Stomach (tissue), 4 donors: Measurements from ENCODE around the gene PLPP3.

Source experiments
- CTCF ChIP-seq, 7 experiments: fragments of 450-650 bp in 4 of 7; fragments of 200-600 bp in 3 of 7; sonication (generic) in 3 of 7; IDR thresholded peaks; one replicate each; pipeline ENCODE4 v1.5.1; 2016 to 2019; ENCODE audit warnings: antibody characterized with exemption in 7 of 7, control low read depth in 2 of 7, mild to moderate bottlenecking in 1 of 7
- POLR2A ChIP-seq, 4 donors: fragments of 450-650 bp; IDR thresholded peaks; one replicate each; pipeline ENCODE4 v1.6.1; 2016; ENCODE audit warnings: antibody characterized with exemption in 4 of 4, control low read depth in 2 of 4, mild to moderate bottlenecking in 1 of 4, moderate library complexity in 1 of 4
- POLR2AphosphoS5 ChIP-seq, 3 donors: sonication (generic); formaldehyde crosslinking; IDR thresholded peaks; one replicate each; pipeline ENCODE4 v1.6.1; 2016; ENCODE audit warnings: antibody characterized with exemption in 3 of 3

GRCh38 chr1:56511364-56511763, 68.0 kb downstream of the PLPP3 start:
- TF ChIP-seq CTCF (IDR thresholded peaks at IDR 0.05) (no peak), POLR2AphosphoS5 (IDR thresholded peaks at IDR 0.05) (no peak), POLR2A (IDR thresholded peaks at IDR 0.05) (no peak)
